Psoas muscle (tissue), 8 donors: Measurements from ENCODE around the gene TTC6. TPM values are rescaled to one million over a fixed set of nuclear protein-coding genes. Genes with fewer than 3 reads are reported as not detected.

Experiments used
- ATAC-seq, 4 donors: fragments of 200-7000 bp; cut with Tn5 transposase; one replicate each; pipeline ENCODE4 v1.9.1; 2020; ENCODE audit warnings: moderate library complexity in 3 of 4, mild to moderate bottlenecking in 2 of 4
- DNase-seq, 2 donors: peaks; one replicate each; pipeline ENCODE4 v3.0.0-alpha.2; 2020
- H3K27ac ChIP-seq: fragments of 200-600 bp; one replicate; pipeline ENCODE4 v1.8.0; 2022
- H3K27me3 ChIP-seq, 3 donors: fragments of 200-600 bp in 1 of 3; one replicate each; pipeline versions ENCODE4 v1.6.1 to v1.8.0; 2013 to 2022; ENCODE audit warnings: low read length in 2 of 3, mild to moderate bottlenecking in 2 of 3, moderate library complexity in 1 of 3; ENCODE audit not compliant: insufficient read depth in 3 of 3
- H3K36me3 ChIP-seq, 2 donors: fragments of 200-600 bp in 1 of 2; one replicate each; pipeline versions ENCODE4 v1.6.1 to v1.8.0; 2013 to 2022; ENCODE audit warnings: low read depth in 1 of 2, mild to moderate bottlenecking in 1 of 2, moderate library complexity in 1 of 2; ENCODE audit not compliant: insufficient read depth in 1 of 2
- H3K4me1 ChIP-seq: fragments of 200-600 bp; one replicate; pipeline ENCODE4 v1.8.0; 2022
- H3K4me3 ChIP-seq: fragments of 200-600 bp; one replicate; pipeline ENCODE4 v1.8.0; 2022; ENCODE audit warnings: mild to moderate bottlenecking
- H3K9me3 ChIP-seq: fragments of 200-600 bp; one replicate; pipeline ENCODE4 v1.8.0; 2022
- CTCF ChIP-seq: fragments of 200-600 bp; IDR thresholded peaks from one replicate; pipeline ENCODE4 v1.8.0; 2022; ENCODE audit warnings: antibody characterized with exemption
- WGBS, 3 donors: extraction: QIAGEN DNeasy Blood & Tissue Kit; methylation state at CpG; one replicate each; pipeline versions ENCODE4 v1.1.6 to v1.1.7; 2013; 5-methylcytosine and 5-hydroxymethylcytosine counted together
- intact Hi-C, 2 donors: fragments of 100-400 bp; cut with DNase I; formaldehyde crosslinking; loops; one replicate each; pipeline versions ENCODE4 v1.11.0 to v1.14.2; 2022
- polyA plus RNA-seq, 3 donors: library from polyadenylated mRNA; stranded (reverse); fragments of 200-250 nt; gene quantifications; one replicate each; pipeline ENCODE4 v1.2.3, GENCODE V29; 2013
- total RNA-seq, 4 donors: library from RNA; stranded (reverse); fragmentation: NEBNext Ultra II Directional in 2 of 4; extraction: Animal tissue kit (Norgen Biotek cat#: 25700) in 2 of 4; gene quantifications; one replicate each; pipeline versions ENCODE4 v1.2.1 to v1.2.4, GENCODE V29; 2021 to 2023
- donor health status: healthy with polysubstance abuse.
- donor health status: DM: no; HTN: no; CAD: no; lungs with moderate emphysema.
- donor health status: Bipolar disorder and iron deficiency.
- donor health status: healthy.
- donor health status: DM: yes; HTN: yes; CAD: no.
- donor health status: DM: no; HTN: no; CAD: no.
- donor health status: DM: no; HTN: no; CAD: no.
- donor health status: DM: yes; HTN: yes; CAD: no.

Gene TTC6
- total and polyA plus RNA-seq, 7 donors, result not detected

- intact Hi-C loops, result no loop called here
- no peak for TF ChIP-seq CTCF
- no peak for DNase-seq
- WGBS, 3 donors, result 62 to 71% (median 69%) methylated on average over 9 of the region's 9 CpGs
- no peaks in the 10 kb centered on the region for H3K9me3 ChIP-seq
- peaks cover 10% of the 10 kb centered on the region for H3K4me1 ChIP-seq
- no peaks in the 10 kb centered on the region for H3K36me3 ChIP-seq
- no peak overlapping the region for H3K27ac ChIP-seq
- H3K4me3 ChIP-seq, result no peak overlapping the region
- ATAC-seq, result no peak
- peaks cover 0 to 76% (median 43%) of the 10 kb centered on the region in 3 donors for H3K27me3 ChIP-seq
Measured at GRCh38 chr14:37603688-37604251, 8.3 kb downstream of the TTC6 start.

- H3K27me3 ChIP-seq, result peaks cover 5 to 73% (median 34%) of the 10 kb centered on the region in 3 donors
- H3K27ac ChIP-seq, result no peak overlapping the region
- H3K36me3 ChIP-seq, result no peaks in the 10 kb centered on the region
- ATAC-seq, result no peak
- DNase-seq, result no peak
- H3K9me3 ChIP-seq, result no peaks in the 10 kb centered on the region
- no peak overlapping the region for H3K4me3 ChIP-seq
- no peaks in the 10 kb centered on the region for H3K4me1 ChIP-seq
- intact Hi-C loops, result no loop called here
- no peak for TF ChIP-seq CTCF
Measured at GRCh38 chr14:37606678-37607077, 11.2 kb downstream of the TTC6 start.

GRCh38 chr14:37608649-37609048, 13.2 kb downstream of the TTC6 start:
- WGBS, 3 donors, result 71 to 77% (median 77%) methylated on average over 3 of the region's 3 CpGs
- no peak for DNase-seq
- Histone ChIP-seq H3K27ac (no peak overlapping the region), H3K9me3 (no peaks in the 10 kb centered on the region), H3K36me3 (no peaks in the 10 kb centered on the region), H3K4me1 (no peaks in the 10 kb centered on the region), H3K4me3 (no peak overlapping the region), H3K27me3 (peaks cover 5 to 74% (median 21%) of the 10 kb centered on the region in 3 donors)
- ATAC-seq, result no peak
- intact Hi-C loops, result no loop called here
- no peak for TF ChIP-seq CTCF

GRCh38 chr14:37610945-37611523, 15.6 kb downstream of the TTC6 start:
- H3K27me3 ChIP-seq, result peaks cover 5 to 56% (median 14%) of the 10 kb centered on the region in 3 donors
- 3 to 6% (median 4%) methylated on average over 48 to 52 of the region's 52 CpGs for WGBS, 3 donors

More at GRCh38 chr14:37610945-37611523, 15.6 kb downstream of the TTC6 start:
- ATAC-seq (no peak), DNase-seq (no peak)
- Histone ChIP-seq H3K27ac (no peak overlapping the region), H3K36me3 (no peaks in the 10 kb centered on the region), H3K4me3 (no peak overlapping the region), H3K4me1 (no peaks in the 10 kb centered on the region), H3K9me3 (peaks cover 16% of the 10 kb centered on the region)
- intact Hi-C loops, result no loop called here
- TF ChIP-seq CTCF, result no peak
